D721Med (cell line): Measurements from ENCODE around the gene CYP2A6.
"Not testable (repeated sequence)": the region's sequence is repeated elsewhere in the genome, so short reads cannot be mapped to it uniquely, and the experiment has no call there.

ENCODE experiments used
- DNase-seq: peaks from one replicate; pipeline ENCODE4 v3.0.0; 2011; ENCODE audit warnings: low spot score; ENCODE audit not compliant: insufficient read length
- FAIRE-seq: peaks from 2 replicates; lab custom pipeline; 2011; peaks lifted over from hg19 to GRCh38; lab: Jason Lieb, UNC
- TF ChIP-seq, protein P1 (sequence below): IDR thresholded peaks from 2 replicates; pipeline ENCODE4 v1.5.1; 2012; ENCODE audit warnings: mild to moderate bottlenecking, control low read depth; ENCODE audit not compliant: insufficient read depth; ENCODE audit errors: missing control alignments

CYP2A6 gene

DNA sequence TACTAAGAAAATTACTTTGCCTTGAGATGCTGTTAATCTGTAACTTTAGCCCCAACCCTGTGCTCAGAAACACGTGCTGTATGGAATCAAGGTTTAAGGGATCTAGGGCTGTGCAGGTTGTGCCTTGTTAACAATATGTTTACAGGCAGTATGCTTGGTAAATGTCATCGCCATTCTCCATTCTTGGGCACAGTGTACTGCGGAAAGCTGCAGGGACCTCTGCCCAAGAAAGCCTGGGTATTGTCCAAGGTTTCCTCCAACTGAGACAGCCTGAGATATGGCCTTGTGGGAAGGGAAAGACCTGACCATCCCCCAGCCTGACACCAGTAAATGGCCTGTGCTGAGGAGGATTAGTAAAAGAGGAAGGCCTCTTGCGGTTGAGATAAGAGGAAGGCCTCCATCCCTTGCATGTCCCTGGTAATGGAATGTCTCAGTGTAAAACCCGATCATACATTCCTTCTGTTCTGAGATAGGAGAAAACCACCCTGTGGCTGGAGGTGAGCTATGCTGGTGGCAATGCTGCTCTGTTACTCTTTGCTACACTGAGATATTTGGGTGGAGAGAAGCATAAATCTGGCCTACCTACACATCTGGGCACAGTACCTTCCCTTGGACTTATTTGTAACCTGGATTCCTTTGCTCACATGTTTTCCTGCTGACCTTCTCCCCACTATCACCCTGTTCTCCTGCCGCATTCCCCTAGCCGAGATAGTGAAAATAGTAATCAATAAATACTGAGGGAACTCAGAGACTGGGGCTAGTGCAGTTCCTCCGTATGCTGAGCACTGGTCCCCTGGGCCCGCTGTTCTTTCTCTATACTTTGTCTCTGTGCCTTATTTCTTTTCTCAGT, 27.3 kb downstream of the CYP2A6 start:
- not testable (repeated sequence) for DNase-seq, FAIRE-seq

DNA sequence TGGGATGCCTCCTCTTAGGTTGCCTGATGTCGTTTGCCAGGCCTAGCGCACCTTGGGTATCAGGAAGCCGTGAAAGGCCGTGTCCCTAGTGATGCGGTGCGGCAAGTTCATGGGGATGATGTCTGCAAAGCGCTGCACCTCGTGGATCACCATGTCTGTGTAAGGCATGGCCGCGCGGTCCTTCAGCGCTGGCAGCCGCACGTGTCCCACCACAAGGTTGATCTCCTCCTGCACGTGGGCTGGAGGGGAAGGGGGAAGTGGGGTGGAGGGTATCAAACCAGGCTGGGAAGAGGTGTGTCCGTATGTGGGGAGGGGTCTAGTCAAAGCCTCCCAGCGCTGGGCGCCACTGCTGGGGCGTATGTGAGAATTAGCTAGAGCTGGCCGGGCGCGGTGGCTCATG, 28.1 kb downstream of the CYP2A6 start:
- TF ChIP-seq, protein P1, sequence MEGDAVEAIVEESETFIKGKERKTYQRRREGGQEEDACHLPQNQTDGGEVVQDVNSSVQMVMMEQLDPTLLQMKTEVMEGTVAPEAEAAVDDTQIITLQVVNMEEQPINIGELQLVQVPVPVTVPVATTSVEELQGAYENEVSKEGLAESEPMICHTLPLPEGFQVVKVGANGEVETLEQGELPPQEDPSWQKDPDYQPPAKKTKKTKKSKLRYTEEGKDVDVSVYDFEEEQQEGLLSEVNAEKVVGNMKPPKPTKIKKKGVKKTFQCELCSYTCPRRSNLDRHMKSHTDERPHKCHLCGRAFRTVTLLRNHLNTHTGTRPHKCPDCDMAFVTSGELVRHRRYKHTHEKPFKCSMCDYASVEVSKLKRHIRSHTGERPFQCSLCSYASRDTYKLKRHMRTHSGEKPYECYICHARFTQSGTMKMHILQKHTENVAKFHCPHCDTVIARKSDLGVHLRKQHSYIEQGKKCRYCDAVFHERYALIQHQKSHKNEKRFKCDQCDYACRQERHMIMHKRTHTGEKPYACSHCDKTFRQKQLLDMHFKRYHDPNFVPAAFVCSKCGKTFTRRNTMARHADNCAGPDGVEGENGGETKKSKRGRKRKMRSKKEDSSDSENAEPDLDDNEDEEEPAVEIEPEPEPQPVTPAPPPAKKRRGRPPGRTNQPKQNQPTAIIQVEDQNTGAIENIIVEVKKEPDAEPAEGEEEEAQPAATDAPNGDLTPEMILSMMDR, result no peak
- DNase-seq (no peak), FAIRE-seq (no peak)

GRCh38 chr19:40819479-40820234, 30.6 kb downstream of the CYP2A6 start:
- not testable (repeated sequence) for FAIRE-seq, DNase-seq
- TF ChIP-seq, protein P1, result peak; percentile 65

DNA sequence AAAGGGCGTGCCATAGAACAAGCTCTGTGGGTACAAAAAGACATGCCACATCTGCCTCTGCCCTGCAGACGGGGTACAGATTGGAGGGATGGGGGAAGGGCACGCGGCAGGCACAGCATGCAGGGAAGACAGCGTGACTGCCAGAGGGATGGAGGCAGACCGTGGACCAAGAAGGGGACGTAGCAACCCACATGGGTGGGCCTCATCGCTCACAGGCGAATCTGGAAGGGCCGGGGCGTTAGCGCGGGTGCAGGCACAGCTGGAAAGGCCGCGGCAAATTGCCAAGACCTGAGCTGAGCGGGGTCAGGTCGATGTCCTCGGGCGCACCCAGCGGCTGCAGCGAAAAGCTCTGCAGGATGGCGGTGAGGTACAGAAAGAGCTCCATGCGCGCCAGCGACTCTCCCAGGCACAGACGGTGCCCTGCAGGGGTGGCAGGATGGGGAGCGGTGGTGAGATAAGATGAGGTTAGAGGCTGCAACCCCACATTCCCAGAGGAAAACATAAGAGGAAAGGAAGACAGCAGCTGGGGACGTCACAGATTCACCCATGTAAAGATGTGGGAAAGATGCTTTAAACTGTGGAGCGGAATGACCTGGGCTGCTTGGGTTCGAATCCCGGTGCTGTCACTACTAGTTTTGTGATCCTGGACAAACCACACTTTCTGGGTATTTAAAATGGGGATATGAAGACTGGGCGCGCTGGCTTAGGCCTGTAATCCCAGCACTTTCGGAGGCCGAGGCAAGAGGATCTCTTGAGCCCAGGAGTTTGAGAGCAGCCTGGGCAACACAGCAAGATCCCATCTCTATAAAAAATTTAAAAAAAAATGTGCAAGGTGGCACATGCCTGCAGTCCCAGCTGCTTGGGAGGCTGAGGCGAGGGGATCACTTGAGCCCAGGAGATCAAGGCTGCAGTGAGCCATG, 31.5 kb downstream of the CYP2A6 start:
- TF ChIP-seq, protein P1, result peak; percentile 18
- DNase-seq, FAIRE-seq: not testable (repeated sequence)

GRCh38 chr19:40815223-40815622, 35.0 kb downstream of the CYP2A6 start:
- FAIRE-seq, result no peak
- TF ChIP-seq, protein P1, result no peak

DNA sequence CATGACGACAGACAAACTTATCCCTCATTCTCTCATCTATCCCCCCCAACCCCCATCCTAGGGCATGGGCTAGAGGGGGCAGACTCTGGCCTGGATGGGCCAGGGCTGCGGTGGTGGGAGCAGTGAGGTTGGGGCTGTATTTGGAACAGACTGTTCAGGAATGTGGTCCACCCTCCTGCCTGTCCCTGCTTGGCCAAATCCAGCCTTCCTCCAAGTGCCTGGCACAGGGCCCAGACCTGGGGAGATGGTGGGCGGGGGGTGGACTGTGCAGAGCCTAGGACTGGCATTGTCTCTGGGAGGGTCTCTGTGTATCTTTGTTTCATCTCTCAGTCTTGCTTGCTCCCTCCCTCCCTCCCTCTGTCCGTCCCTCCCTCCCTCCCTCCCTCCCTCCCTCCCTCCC, 37.1 kb downstream of the CYP2A6 start:
- DNase-seq (no peak), FAIRE-seq (no peak)
- TF ChIP-seq, protein P1, result no peak

More at GRCh38 chr19:40815223-40815622, 35.0 kb downstream of the CYP2A6 start:
- no peak for DNase-seq

DNA sequence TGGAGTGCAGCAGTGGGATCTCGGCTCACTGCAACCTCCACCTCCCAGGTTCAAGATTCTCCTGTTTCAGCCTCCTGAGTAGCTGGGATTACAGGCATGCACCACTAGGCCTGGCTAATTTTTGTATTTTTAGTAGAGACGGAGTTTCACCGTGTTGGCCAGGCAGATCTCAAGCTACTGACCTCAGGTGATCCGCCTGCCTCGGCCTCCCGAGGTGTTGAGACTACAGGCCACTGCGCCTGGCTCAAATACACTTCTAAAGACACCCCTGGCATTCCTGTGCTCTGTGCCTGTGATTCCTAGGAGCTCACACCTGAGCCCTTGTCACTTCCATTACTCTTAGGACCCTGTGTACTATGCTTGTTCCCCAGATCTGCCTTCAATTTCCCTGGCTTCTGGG, 37.7 kb downstream of the CYP2A6 start:
- not testable (repeated sequence) for FAIRE-seq, DNase-seq
